Endothelial cell (in vitro differentiated cells): Measurements from ENCODE around the gene RPS21. TPM values are rescaled to one million over a fixed set of nuclear protein-coding genes. Genes with fewer than 3 reads are reported as not detected.

Experiments used
- DNase-seq: peaks from one replicate; pipeline ENCODE4 v3.0.0; 2021; ENCODE audit warnings: low spot score
- H3K27ac Mint-ChIP-seq: one replicate; pipeline ENCODE4 v1.8.0; 2021; ENCODE audit warnings: mixed read lengths, inconsistent platforms; ENCODE audit not compliant: unreplicated experiment
- H3K27me3 Mint-ChIP-seq: one replicate; pipeline ENCODE4 v1.8.0; 2021; ENCODE audit warnings: mild to moderate bottlenecking, moderate library complexity, mixed read lengths, inconsistent platforms; ENCODE audit not compliant: unreplicated experiment
- H3K36me3 Mint-ChIP-seq: one replicate; pipeline ENCODE4 v1.8.0; 2021; ENCODE audit warnings: mild to moderate bottlenecking, low read depth, mixed read lengths, inconsistent platforms; ENCODE audit not compliant: unreplicated experiment
- H3K4me1 Mint-ChIP-seq: one replicate; pipeline ENCODE4 v1.8.0; 2021; ENCODE audit warnings: mild to moderate bottlenecking, mixed read lengths, inconsistent platforms; ENCODE audit not compliant: unreplicated experiment
- H3K4me3 Mint-ChIP-seq: one replicate; pipeline ENCODE4 v1.8.0; 2021; ENCODE audit warnings: mild to moderate bottlenecking, mixed read lengths, inconsistent platforms; ENCODE audit not compliant: unreplicated experiment
- H3K9me3 Mint-ChIP-seq: one replicate; pipeline ENCODE4 v1.8.0; 2021; ENCODE audit warnings: mixed read lengths, inconsistent platforms; ENCODE audit not compliant: unreplicated experiment
- CTCF ChIP-seq: fragments of 200-600 bp; sonication (generic); IDR thresholded peaks from one replicate; pipeline ENCODE4 v1.5.0; 2021; ENCODE audit warnings: antibody characterized with exemption; ENCODE audit not compliant: unreplicated experiment
- total RNA-seq: library from RNA; stranded (reverse); fragmentation: NEBNext Ultra II Directional; extraction: Animal tissue kit (Norgen Biotek cat#: 25700); gene quantifications from one replicate; pipeline ENCODE4 v1.2.1, GENCODE V29; 2021; ENCODE audit not compliant: unreplicated experiment

The RPS21 gene
- total RNA-seq, 1 donor from 2014 or later: 1,710 TPM

GRCh38 chr20:62362991-62363919 lies 23.6 kb upstream of the RPS21 start:
- DNase-seq: no peak
- Mint-ChIP-seq H3K9me3 (no peaks in the 10 kb centered on the region), H3K4me3 (no peak overlapping the region), H3K36me3 (no peaks in the 10 kb centered on the region), H3K4me1 (peaks cover under 1% of the 10 kb centered on the region), H3K27ac (no peak overlapping the region), H3K27me3 (peaks cover 4% of the 10 kb centered on the region)
- no peak for TF ChIP-seq CTCF

- H3K4me1 Mint-ChIP-seq: peaks cover 2% of the 10 kb centered on the region
- H3K9me3 Mint-ChIP-seq: no peaks in the 10 kb centered on the region
- no peak for TF ChIP-seq CTCF
- no peak overlapping the region for H3K27ac Mint-ChIP-seq
- H3K36me3 Mint-ChIP-seq: no peaks in the 10 kb centered on the region
- peaks cover 4% of the 10 kb centered on the region for H3K27me3 Mint-ChIP-seq
- no peak for DNase-seq
- no peak overlapping the region for H3K4me3 Mint-ChIP-seq
Measured at GRCh38 chr20:62363920-62364851, 22.7 kb upstream of the RPS21 start.

- Mint-ChIP-seq H3K4me1 (peaks cover 5% of the 10 kb centered on the region), H3K36me3 (no peaks in the 10 kb centered on the region), H3K27ac (no peak overlapping the region), H3K4me3 (no peak overlapping the region), H3K9me3 (no peaks in the 10 kb centered on the region), H3K27me3 (peaks cover 7% of the 10 kb centered on the region)
- no peak for TF ChIP-seq CTCF
- DNase-seq: no peak
Measured at GRCh38 chr20:62364911-62365736, 21.8 kb upstream of the RPS21 start.

- Mint-ChIP-seq H3K36me3 (no peaks in the 10 kb centered on the region), H3K27me3 (peaks cover 9% of the 10 kb centered on the region), H3K4me1 (peaks cover 5% of the 10 kb centered on the region), H3K9me3 (no peaks in the 10 kb centered on the region), H3K27ac (no peak overlapping the region), H3K4me3 (no peak overlapping the region)
- TF ChIP-seq CTCF: no peak
- no peak for DNase-seq
Measured at GRCh38 chr20:62365814-62366369, 21.0 kb upstream of the RPS21 start.
